Cardiac muscle cell (in vitro differentiated cells and primary cell): ENCODE data around the gene SWAP70. TPM values are rescaled to one million over a fixed set of nuclear protein-coding genes. Genes with fewer than 3 reads are reported as not detected.
A peak's percentile ranks its signal among the peaks of the same experiment; 100 is the strongest.

Source experiments
- DNase-seq, 2 donors: peaks; one replicate each; pipeline versions ENCODE4 v3.0.0 to v3.0.0-alpha.2; 2010 to 2017; ENCODE audit warnings: low read depth in 1 of 2, low spot score in 1 of 2
- H3K27ac ChIP-seq: fragments of 200-600 bp; sonication (generic); 2 replicates; pipeline ENCODE4 v1.5.1; 2016
- H3K27me3 ChIP-seq: fragments of 200-600 bp; sonication (generic); 2 replicates; pipeline ENCODE4 v1.6.0; 2016; ENCODE audit warnings: control low read depth
- H3K36me3 ChIP-seq: fragments of 200-600 bp; sonication (generic); 2 replicates; pipeline ENCODE4 v1.5.1; 2016; ENCODE audit warnings: control low read depth
- H3K4me1 ChIP-seq: fragments of 200-600 bp; sonication (generic); 2 replicates; pipeline ENCODE4 v1.8.1; 2017; ENCODE audit warnings: low read depth, mild to moderate bottlenecking, mixed run types
- H3K4me3 ChIP-seq: fragments of 200-600 bp; sonication (generic); 2 replicates; pipeline ENCODE4 v1.5.1; 2016; ENCODE audit warnings: mild to moderate bottlenecking
- H3K9me3 ChIP-seq: fragments of 200-600 bp; sonication (generic); 2 replicates; pipeline ENCODE4 v1.5.1; 2017; ENCODE audit warnings: low read depth, mild to moderate bottlenecking, control low read depth
- CTCF ChIP-seq: IDR thresholded peaks from 2 replicates; pipeline ENCODE4 v1.5.1; 2012; ENCODE audit warnings: low read depth, mild to moderate bottlenecking, low read length
- polyA plus RNA-seq: library from polyadenylated mRNA; unstranded; fragments of >200 nt; fragmentation: Nextera tagmentation; extraction: Ambion mirVana; gene quantifications from 2 replicates; pipeline ENCODE4 v1.2.1, GENCODE V29; 2016
- total RNA-seq: library from RNA; depleted of rRNA; stranded (reverse); fragments of >200 nt; gene quantifications from 2 replicates; pipeline ENCODE4 v1.2.3, GENCODE V29; 2016

Gene SWAP70
- total and polyA plus RNA-seq, 2 experiments from 2014 or later: 10.9 to 11.1 TPM

GRCh38 chr11:9763301-9763700, 99.4 kb downstream of the SWAP70 start:
- no peak overlapping the region for H3K27ac ChIP-seq
- no peak for DNase-seq
- TF ChIP-seq CTCF: no peak
- H3K36me3 ChIP-seq: no peaks in the 10 kb centered on the region
- no peaks in the 10 kb centered on the region for H3K9me3 ChIP-seq
- no peaks in the 10 kb centered on the region for H3K27me3 ChIP-seq
- H3K4me1 ChIP-seq: peaks cover 35% of the 10 kb centered on the region
- no peak overlapping the region for H3K4me3 ChIP-seq

- peak overlapping the region; percentile 95 for H3K27ac ChIP-seq
- DNase-seq: peak; percentile 79 to 97
- no peaks in the 10 kb centered on the region for H3K27me3 ChIP-seq
- no peaks in the 10 kb centered on the region for H3K36me3 ChIP-seq
- no peak overlapping the region for H3K4me3 ChIP-seq
- H3K4me1 ChIP-seq: peaks cover 21% of the 10 kb centered on the region
- TF ChIP-seq CTCF: no peak
- H3K9me3 ChIP-seq: no peaks in the 10 kb centered on the region
Observed at GRCh38 chr11:9765320-9766101, 101.6 kb downstream of the SWAP70 start.

- no peaks in the 10 kb centered on the region for H3K27me3 ChIP-seq
- peaks cover 14% of the 10 kb centered on the region for H3K4me1 ChIP-seq
- no peaks in the 10 kb centered on the region for H3K36me3 ChIP-seq
- H3K9me3 ChIP-seq: no peaks in the 10 kb centered on the region
- no peak overlapping the region for H3K27ac ChIP-seq
- H3K4me3 ChIP-seq: no peak overlapping the region
- TF ChIP-seq CTCF: no peak
- DNase-seq: no peak
Observed at GRCh38 chr11:9769621-9770020, 105.7 kb downstream of the SWAP70 start.

GRCh38 chr11:9771071-9771511, 107.2 kb downstream of the SWAP70 start:
- no peak overlapping the region for H3K27ac ChIP-seq
- DNase-seq: no peak
- H3K4me3 ChIP-seq: no peak overlapping the region
- no peaks in the 10 kb centered on the region for H3K27me3 ChIP-seq
- TF ChIP-seq CTCF: no peak
- H3K4me1 ChIP-seq: peaks cover 16% of the 10 kb centered on the region
- H3K9me3 ChIP-seq: no peaks in the 10 kb centered on the region
- H3K36me3 ChIP-seq: no peaks in the 10 kb centered on the region

GRCh38 chr11:9772218-9772617, 108.3 kb downstream of the SWAP70 start:
- no peak for DNase-seq
- H3K27me3 ChIP-seq: no peaks in the 10 kb centered on the region
- H3K9me3 ChIP-seq: no peaks in the 10 kb centered on the region
- TF ChIP-seq CTCF: no peak
- H3K4me3 ChIP-seq: no peak overlapping the region
- H3K27ac ChIP-seq: no peak overlapping the region
- peaks cover 23% of the 10 kb centered on the region for H3K4me1 ChIP-seq
- H3K36me3 ChIP-seq: no peaks in the 10 kb centered on the region
